Measurements from ENCODE around the gene CHPF.

The CHPF gene

GRCh38 chr2:219548990-219549389 lies 5.4 kb upstream of the CHPF start:
- no peak for DNase-seq

- DNase-seq: no peak
These were observed 4.0 kb upstream of the CHPF start for GRCh38 chr2:219547621-219548020.

DNA sequence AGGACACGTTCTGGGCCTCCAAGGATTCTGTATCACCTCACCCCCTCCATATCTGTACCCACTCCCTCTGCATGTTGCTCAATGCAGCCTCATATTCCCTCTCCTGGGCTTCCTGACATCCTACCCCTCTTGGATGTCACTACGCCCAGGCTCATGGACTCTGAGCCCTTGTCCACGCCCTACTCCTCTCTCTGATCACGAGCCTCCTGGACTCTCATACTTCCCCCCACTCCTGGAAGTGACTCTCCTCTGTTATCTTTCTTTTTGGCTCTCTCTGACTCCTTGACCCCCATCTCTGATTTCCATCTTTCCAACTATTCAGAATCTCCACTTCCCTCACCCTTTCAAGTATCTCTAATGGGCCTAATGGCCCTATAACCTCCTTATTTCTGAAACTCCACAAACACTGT lies 2.3 kb upstream of the CHPF start:
- no peak for DNase-seq

DNA sequence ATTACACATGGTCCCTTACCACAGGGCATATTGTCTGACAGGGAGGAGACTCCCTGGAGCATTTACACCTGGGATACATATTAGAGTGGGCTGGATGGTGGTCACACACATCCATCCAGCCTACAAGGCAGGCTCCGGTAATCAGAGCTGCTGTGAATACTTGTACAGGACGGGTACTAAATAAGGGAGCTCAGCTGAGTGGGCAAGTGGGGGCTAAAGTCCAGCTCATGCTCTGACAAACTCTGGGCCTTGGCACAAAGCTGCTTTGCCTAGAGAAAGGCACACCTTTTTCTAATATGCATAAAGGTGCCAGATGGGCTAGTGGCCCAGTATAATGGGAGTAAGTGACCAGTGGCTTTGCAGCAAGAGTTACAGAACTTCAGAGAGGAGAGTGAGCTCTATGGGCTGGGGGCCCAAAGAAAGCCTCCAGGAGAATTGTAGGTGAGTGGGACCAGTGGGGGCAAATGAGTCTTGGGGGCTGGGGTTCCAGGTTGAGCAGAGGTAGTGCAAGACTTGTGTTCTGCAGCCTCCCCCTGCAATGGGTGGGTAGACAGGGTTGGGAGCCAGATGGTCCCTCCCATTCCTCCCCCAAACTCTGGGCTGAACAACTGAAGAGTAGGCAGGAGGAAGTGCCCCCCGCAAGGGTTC lies 1.8 kb upstream of the CHPF start:
- no peak for DNase-seq

- no peak for DNase-seq
These were observed 958 bp upstream of the CHPF start for GRCh38 chr2:219544567-219544966.

DNA sequence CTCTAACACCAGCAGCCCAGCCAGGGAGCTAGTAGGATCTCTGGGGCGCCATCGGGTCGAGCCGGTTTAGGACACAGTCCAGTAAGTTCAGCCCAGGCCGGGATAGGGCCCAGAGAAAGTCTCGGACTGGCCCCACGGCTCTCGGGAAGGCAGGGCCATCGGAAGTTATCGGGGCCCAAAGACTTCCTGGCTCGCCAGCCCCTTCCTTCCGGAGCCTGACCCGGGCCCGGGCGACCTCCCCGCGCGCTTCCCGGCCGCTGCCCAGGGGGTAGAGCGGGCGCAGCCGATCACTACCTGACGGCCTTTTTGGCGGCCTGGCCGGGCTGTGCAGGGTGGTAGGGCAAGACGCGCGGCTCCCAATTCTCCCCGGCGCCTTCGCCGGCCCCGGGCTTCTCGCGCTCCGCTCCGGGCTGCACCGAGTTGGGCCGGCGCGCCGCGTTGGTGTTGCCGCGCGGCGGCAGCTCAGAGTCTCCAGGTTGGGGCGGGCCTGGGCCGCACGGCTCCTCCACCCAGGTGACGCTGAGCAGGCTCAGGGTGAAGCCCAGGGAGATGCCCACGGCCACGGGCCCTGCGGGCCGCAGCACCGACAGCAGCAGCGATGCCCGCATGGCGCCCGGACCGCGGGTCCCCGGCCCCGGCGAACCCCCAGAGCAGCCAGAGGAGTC lies 546 bp downstream of the CHPF start:
- DNase-seq: peak; percentile 49

- DNase-seq: peak; percentile 56
These were observed 1.9 kb downstream of the CHPF start for GRCh38 chr2:219541611-219542180.

GRCh38 chr2:219540784-219541504 lies 2.7 kb downstream of the CHPF start:
- DNase-seq: no peak

GRCh38 chr2:219539926-219540678 lies 3.5 kb downstream of the CHPF start:
- no peak for DNase-seq

DNA sequence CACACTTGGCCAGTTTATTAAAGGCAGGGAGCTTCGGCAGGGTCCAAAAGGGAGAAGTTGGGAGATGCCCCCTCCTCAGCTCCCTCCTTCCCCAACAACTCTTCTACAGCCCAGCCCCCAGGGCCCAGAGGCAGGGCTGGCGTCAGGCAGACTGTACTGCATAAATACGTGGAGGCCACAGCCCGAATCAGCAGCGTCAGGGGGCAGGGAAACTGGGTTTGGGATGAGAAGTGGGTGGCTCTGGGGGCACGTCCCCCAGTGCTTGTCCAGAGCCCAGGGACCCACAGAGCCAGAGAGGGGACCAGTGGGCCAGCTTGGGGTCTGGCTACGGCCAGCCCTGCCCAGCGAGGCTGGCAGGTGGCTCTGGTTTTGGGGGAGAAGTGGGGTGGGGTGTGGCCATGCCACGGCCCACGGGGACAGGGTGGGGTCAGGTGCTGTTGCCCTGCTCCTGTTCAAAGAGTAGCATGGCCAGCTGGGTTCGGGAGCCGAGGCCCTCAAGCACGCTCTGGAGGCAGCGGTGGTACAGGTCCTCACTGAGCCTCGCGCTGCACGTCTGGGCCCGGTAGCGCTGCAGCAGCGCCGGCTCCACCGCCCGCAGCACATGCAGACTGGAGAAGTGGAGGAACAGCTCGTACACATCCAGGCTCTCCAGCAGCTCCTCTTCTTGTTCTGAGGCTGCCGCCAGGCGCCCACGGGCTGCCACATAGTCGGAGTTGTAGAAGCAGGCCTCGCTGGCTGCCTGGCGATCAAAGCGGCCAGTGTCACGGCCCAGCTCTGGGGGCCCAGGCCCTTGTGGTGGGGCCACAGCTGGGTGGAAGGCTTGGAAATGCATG lies 4.4 kb downstream of the CHPF start:
- no peak for DNase-seq

DNA sequence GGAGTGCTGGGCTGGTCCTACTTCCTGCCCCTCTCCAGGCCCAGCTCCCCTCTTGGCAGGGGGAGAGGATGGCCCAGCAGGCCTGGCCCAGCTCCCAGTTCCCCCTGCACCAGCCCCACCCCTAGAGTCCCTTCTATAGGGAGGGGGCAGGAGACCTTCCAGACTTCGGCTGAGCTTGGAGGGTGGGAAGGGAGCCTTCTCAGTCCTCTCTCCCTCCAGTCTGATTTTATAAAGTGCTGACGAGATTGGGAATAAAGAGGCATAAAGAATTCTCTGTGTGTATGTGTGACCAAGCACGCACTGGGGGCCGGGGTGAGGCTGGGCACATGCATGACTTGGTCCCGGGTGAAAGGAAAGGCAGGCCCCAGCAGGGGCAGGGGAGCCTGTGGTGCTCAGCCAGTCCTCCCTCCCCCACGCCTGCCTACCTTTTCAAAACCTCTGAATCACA lies 5.1 kb downstream of the CHPF start:
- DNase-seq: no peak

DNA sequence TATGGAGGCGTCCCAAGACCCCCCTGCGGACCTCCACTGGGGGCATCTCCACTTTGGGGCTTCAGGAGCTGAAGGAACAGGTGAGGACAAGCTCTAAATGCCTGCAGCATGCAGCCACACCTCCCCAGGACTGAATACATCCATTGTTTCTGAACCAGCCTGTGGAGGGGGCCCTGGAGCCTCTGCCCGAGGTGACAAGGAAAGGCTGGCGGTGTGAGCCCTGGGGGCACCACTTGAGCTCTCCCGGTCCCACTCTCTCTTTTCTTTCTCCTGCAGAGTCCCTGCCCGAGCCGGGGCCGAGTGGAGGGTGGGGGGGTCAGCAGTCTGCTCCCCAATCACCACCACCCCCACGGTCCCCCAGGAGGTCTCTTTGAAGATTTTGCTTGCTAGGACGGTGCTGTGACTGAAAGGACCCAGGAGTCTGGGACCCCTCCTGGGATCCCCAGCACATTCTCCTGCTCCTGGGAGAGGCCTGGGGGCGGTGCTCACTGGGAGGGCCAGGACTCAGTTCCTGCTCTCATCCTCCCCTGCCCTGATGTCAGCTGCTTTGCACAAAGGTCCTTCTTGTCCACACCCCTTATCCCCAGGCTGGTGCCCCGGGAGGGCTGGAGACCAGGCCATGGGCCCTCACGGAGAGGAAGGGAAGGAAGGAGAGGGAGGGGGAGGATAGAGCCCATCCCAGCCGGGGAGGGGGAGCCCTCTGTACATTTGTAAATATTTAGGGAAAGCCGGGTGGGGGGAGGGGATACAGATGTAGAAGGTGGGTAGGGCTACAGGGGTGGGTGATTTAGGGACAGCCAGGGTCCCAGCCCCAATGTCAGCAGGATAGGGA lies 5.7 kb downstream of the CHPF start:
- no peak for DNase-seq

- DNase-seq: no peak
These were observed 6.6 kb downstream of the CHPF start for GRCh38 chr2:219536967-219537366.

DNA sequence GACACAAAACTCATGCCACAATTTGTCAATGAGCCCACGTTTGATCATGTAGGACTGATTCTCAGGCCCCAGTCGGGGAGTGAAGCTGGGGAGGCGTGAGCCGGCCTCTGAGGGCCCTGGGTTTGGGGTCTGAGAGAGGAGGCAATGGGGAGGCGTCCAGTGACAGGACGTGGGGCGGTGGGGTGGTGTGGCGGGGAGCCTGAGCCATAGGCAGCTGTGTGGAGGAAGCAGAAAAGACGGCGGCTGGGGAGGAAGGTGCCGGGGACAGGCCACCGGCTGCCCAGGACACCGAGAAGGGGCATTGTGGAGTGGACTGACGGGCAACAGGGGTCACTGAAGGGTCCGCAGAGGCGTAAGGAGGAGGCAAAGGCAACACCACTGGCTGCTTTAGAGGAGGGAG lies 7.2 kb downstream of the CHPF start:
- DNase-seq: no peak

DNA sequence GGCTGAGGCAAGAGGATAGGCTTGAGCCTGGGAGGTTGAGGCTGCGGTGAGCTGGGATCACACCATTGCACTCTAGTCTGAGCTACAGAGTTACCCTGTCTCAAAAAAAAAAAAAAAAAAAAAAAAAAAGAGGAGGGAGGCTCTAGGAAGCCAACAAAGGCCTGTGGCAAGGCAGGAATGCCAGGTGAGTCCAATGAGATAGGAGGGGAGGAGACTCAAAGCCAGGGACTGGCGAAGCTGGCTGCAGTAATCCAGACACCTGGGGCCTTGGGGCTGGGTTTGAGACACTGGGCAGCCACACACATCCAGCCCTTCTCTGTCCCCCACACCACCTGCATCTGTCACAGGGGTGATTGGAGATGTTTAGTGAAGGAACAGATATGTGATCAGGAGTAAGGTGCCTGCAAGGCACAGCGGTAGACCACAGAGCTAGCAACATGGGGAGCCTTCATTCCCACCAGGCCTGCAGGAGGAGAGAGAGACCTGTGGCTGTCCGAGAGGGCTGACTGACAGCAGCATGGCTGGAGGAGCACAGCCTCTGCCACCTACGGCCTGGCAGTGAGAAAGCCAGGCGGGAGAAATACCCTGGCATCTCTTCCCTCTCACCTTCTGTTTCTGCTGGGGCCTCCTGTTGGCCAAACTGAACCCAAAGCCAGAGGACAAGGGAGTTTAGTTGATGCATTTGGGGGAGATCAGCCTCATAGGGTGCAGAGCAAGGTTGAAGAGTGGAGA lies 9.5 kb downstream of the CHPF start:
- DNase-seq: no peak

GRCh38 chr2:219532378-219532649 lies 11.3 kb downstream of the CHPF start:
- no peak for DNase-seq

GRCh38 chr2:219531639-219532377 lies 11.8 kb downstream of the CHPF start:
- no peak for DNase-seq

- DNase-seq: peak; percentile 6
These were observed 13.3 kb downstream of the CHPF start for GRCh38 chr2:219530048-219530963.

- DNase-seq: no peak
These were observed 16.1 kb downstream of the CHPF start for GRCh38 chr2:219527472-219527871.
